Measurements from ENCODE around the gene RUBCN.
A peak's percentile ranks its signal among the peaks of the same experiment; 100 is the strongest.

Gene RUBCN

DNA sequence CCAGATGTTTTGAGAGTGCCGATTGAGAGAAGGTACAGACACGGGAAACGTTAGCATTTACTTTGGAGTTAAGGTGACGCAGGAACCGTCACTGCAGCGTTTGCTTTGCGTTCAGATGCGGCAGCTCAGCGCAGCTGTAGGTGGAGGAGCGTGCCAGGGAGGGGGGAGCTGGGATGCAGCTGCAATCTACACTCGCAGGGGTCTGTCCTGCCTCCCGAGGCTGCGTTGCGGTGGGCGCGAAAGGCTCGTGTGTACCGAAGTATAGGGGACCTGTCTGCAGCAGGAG is 12.6 kb upstream of the RUBCN start:
- Histone ChIP-seq H3K27ac (peak overlapping the region; percentile 31; the same call in 1 of the 2 replicates), H3K4me1 (ENCODE audit: low read depth, poor library complexity, severe bottlenecking) (peaks cover 37% of the 10 kb centered on the region), H3K9ac (peak overlapping the region; percentile 38; the same call in 1 of the 2 replicates), H3K27me3 (ENCODE audit: insufficient read depth, low read depth) (no peaks in the 10 kb centered on the region), H3K79me2 (ENCODE audit: insufficient read depth, low read depth) (peaks cover 32% of the 10 kb centered on the region; the same call in 1 of the 2 replicates), H4K20me1 (ENCODE audit: insufficient read depth) (peaks cover 28% of the 10 kb centered on the region), H3K36me3 (ENCODE audit: insufficient read depth) (no peaks in the 10 kb centered on the region), H3K4me2 (peak overlapping the region; percentile 79), H3K4me3 (IDR thresholded peaks at IDR 0.05; ENCODE audit: insufficient read depth, low read depth, low read length) (peak overlapping the region; percentile 63), H2AFZ (ENCODE audit: low read depth) (peak overlapping the region; percentile 87)
- TF ChIP-seq, protein P1, sequence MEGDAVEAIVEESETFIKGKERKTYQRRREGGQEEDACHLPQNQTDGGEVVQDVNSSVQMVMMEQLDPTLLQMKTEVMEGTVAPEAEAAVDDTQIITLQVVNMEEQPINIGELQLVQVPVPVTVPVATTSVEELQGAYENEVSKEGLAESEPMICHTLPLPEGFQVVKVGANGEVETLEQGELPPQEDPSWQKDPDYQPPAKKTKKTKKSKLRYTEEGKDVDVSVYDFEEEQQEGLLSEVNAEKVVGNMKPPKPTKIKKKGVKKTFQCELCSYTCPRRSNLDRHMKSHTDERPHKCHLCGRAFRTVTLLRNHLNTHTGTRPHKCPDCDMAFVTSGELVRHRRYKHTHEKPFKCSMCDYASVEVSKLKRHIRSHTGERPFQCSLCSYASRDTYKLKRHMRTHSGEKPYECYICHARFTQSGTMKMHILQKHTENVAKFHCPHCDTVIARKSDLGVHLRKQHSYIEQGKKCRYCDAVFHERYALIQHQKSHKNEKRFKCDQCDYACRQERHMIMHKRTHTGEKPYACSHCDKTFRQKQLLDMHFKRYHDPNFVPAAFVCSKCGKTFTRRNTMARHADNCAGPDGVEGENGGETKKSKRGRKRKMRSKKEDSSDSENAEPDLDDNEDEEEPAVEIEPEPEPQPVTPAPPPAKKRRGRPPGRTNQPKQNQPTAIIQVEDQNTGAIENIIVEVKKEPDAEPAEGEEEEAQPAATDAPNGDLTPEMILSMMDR (conservative IDR thresholded peaks at IDR 0.05; ENCODE audit: low read depth, low read length), result no peak

DNA sequence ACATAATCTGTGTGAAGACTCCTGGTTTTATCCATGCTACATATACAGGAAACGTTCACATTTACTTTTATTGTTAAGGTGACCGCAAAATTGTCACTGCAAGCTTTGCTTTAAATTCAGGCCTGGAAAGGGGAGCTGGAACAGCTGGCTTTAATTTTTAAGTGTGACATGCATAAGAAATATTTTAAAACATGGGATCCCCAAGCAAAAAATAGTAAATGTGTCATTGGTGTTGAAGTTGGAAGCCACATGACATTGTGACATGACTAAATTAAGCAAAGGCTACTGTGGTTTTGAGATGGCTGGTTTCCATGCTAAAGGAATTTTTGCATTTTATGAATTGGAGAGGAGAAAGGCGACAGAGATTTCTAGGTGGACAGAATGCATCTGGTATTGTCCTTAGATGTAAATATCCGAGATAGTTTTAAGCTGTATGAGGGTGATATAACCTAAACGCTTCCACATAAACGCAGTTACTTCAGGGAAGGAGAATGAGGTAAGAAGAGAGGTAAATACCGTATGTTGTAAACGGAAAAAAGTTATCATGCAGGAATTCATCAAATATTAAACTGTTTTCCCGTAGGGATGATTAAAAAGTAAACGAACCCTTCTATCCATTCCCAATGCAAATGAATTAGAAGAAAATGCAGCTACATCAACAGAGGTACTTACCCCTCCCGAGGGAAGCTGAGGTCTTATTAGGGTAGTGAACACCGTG is 12.1 kb upstream of the RUBCN start:
- peak overlapping the region; percentile 87 for H2AFZ ChIP-seq (ENCODE audit: low read depth)
- no peaks in the 10 kb centered on the region for H3K27me3 ChIP-seq (ENCODE audit: insufficient read depth, low read depth)
- peaks cover 27% of the 10 kb centered on the region; the same call in 1 of the 2 replicates for H3K79me2 ChIP-seq (ENCODE audit: insufficient read depth, low read depth)
- peak overlapping the region; percentile 38; the same call in 1 of the 2 replicates for H3K9ac ChIP-seq
- H3K27ac ChIP-seq, result peak overlapping the region; percentile 31; the same call in 1 of the 2 replicates
- no peaks in the 10 kb centered on the region for H3K36me3 ChIP-seq (ENCODE audit: insufficient read depth)
- H4K20me1 ChIP-seq (ENCODE audit: insufficient read depth), result peaks cover 23% of the 10 kb centered on the region
- TF ChIP-seq, protein P1 (conservative IDR thresholded peaks at IDR 0.05; ENCODE audit: low read depth, low read length), result no peak
- H3K4me2 ChIP-seq, result peak overlapping the region; percentile 79
- no peak overlapping the region for H3K4me3 ChIP-seq (IDR thresholded peaks at IDR 0.05; ENCODE audit: insufficient read depth, low read depth, low read length)
- peaks cover 33% of the 10 kb centered on the region for H3K4me1 ChIP-seq (ENCODE audit: low read depth, poor library complexity, severe bottlenecking)

DNA sequence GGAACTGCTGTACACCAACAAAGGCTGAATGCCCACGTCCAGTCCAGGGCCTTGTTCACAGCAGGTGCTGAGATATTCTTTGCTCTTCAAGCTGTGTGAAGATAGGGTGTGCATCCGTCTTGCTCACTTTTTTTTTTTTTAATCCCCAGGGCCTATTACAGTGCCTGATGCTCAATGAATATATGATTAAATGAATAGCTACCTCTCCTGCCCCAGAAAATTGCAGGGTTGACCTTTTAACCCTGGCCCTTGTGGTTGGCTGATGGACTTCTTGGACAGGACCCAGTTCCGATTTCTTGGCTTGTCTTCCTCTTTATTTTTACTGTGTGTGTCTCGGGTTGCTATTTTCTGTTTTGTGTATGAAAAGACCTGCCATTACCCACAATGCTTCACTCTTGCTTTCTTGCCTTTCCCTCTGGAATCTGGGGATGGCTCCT is 10.1 kb upstream of the RUBCN start:
- Histone ChIP-seq H3K9ac (no peak overlapping the region), H2AFZ (ENCODE audit: low read depth) (no peak overlapping the region)

DNA sequence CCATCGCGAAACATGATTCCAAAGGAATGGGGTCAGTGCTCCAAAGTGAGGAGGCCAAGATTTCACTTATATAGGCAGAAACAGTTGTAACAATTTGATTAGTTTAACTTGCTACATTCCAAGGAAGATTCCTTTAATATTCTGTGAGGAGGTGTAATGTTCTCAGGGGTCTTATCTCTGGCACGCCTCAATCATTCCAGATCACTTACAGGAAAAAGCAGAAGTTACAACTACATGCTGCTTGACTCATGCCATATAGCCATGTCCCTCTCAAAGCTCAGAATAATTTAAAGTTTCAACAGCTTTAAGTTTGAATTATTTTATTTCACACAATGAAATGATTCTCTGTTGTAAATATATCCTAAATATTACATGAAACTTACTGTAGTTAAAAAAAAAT is 9.5 kb upstream of the RUBCN start:
- Histone ChIP-seq H3K27me3 (ENCODE audit: insufficient read depth, low read depth) (no peaks in the 10 kb centered on the region), H3K36me3 (ENCODE audit: insufficient read depth) (no peaks in the 10 kb centered on the region), H2AFZ (ENCODE audit: low read depth) (no peak overlapping the region), H4K20me1 (ENCODE audit: insufficient read depth) (peaks cover 2% of the 10 kb centered on the region; the same call in 1 of the 2 replicates), H3K79me2 (ENCODE audit: insufficient read depth, low read depth) (peaks cover 2% of the 10 kb centered on the region; the same call in 1 of the 2 replicates), H3K4me3 (IDR thresholded peaks at IDR 0.05; ENCODE audit: insufficient read depth, low read depth, low read length) (no peak overlapping the region), H3K9ac (no peak overlapping the region), H3K4me1 (ENCODE audit: low read depth, poor library complexity, severe bottlenecking) (peaks cover 13% of the 10 kb centered on the region), H3K27ac (no peak overlapping the region), H3K4me2 (no peak overlapping the region)
- TF ChIP-seq, protein P1 (conservative IDR thresholded peaks at IDR 0.05; ENCODE audit: low read depth, low read length), result no peak

More for the DNA sequence above, 10.1 kb upstream of the RUBCN start:
- TF ChIP-seq, protein P1 (conservative IDR thresholded peaks at IDR 0.05; ENCODE audit: low read depth, low read length), result no peak
- Histone ChIP-seq H3K4me3 (IDR thresholded peaks at IDR 0.05; ENCODE audit: insufficient read depth, low read depth, low read length) (no peak overlapping the region), H3K36me3 (ENCODE audit: insufficient read depth) (no peaks in the 10 kb centered on the region), H3K27ac (no peak overlapping the region), H3K4me2 (no peak overlapping the region), H3K4me1 (ENCODE audit: low read depth, poor library complexity, severe bottlenecking) (peaks cover 14% of the 10 kb centered on the region), H3K79me2 (ENCODE audit: insufficient read depth, low read depth) (peaks cover 8% of the 10 kb centered on the region; the same call in 1 of the 2 replicates), H4K20me1 (ENCODE audit: insufficient read depth) (peaks cover 5% of the 10 kb centered on the region; the same call in 1 of the 2 replicates), H3K27me3 (ENCODE audit: insufficient read depth, low read depth) (no peaks in the 10 kb centered on the region)

Measured in KMS-11 (cell line).